ENCODE measurements around the gene L1CAM. TPM values are rescaled to one million over a fixed set of nuclear protein-coding genes. Genes with fewer than 3 reads are reported as not detected.

Gene L1CAM
- total RNA-seq, 1 experiment from 2014 or later: 0.64 TPM

DNA sequence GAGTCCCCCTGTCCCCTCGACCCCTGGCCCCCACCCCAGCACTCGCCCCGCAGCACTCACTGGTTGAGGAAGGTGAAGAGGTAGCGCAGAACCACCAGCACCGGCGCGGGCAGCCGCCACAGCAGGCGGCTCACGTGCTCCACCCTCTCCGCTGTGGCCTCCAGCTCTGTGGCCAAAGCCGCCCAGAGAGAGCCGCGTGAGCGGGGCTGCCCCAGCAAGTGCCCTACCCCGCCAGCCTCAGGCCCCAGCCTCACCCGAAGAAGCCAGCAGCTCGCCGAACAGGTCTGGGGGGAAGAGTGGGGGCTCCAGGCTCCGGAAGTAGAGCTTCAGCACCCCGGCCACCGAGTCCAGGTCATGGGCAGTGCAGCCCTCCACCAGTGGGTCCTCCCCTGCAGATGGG is 24.5 kb upstream of the L1CAM start:
- Histone ChIP-seq H3K4me3 (ENCODE audit: low read depth, low read length, poor library complexity, severe bottlenecking) (no peak overlapping the region), H3K27ac (ENCODE audit: low read depth, low read length, poor library complexity, severe bottlenecking) (no peak overlapping the region), H3K4me1 (ENCODE audit: insufficient read depth, low read length, poor library complexity, severe bottlenecking) (no peaks in the 10 kb centered on the region), H3K36me3 (ENCODE audit: insufficient read depth, low read length, poor library complexity, severe bottlenecking) (no peaks in the 10 kb centered on the region), H3K27me3 (replicated peaks; ENCODE audit: insufficient read depth, low read depth, low read length, poor library complexity) (no peaks in the 10 kb centered on the region), H3K9me3 (ENCODE audit: low read depth, low read length, poor library complexity, severe bottlenecking) (no peaks in the 10 kb centered on the region)
- intact Hi-C loops (cut with micrococcal nuclease; ENCODE audit: unreplicated experiment): no loop called here
- no peak for DNase-seq (ENCODE audit: low spot score)
- POLR2A ChIA-PET (ENCODE audit: low non-redundant PET): no interaction called here
- no TSS peak for BruUV-seq (replicated peaks)
- TF ChIP-seq, protein P1, sequence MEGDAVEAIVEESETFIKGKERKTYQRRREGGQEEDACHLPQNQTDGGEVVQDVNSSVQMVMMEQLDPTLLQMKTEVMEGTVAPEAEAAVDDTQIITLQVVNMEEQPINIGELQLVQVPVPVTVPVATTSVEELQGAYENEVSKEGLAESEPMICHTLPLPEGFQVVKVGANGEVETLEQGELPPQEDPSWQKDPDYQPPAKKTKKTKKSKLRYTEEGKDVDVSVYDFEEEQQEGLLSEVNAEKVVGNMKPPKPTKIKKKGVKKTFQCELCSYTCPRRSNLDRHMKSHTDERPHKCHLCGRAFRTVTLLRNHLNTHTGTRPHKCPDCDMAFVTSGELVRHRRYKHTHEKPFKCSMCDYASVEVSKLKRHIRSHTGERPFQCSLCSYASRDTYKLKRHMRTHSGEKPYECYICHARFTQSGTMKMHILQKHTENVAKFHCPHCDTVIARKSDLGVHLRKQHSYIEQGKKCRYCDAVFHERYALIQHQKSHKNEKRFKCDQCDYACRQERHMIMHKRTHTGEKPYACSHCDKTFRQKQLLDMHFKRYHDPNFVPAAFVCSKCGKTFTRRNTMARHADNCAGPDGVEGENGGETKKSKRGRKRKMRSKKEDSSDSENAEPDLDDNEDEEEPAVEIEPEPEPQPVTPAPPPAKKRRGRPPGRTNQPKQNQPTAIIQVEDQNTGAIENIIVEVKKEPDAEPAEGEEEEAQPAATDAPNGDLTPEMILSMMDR (conservative IDR thresholded peaks at IDR 0.05; ENCODE audit: low read depth, low read length): no peak
- TF ChIP-seq EZH2 (IDR thresholded peaks at IDR 0.05; ENCODE audit: borderline replicate concordance, low read depth, low read length, poor library complexity, severe bottlenecking): no peak
- CTCF ChIA-PET: no interaction called here

DNA sequence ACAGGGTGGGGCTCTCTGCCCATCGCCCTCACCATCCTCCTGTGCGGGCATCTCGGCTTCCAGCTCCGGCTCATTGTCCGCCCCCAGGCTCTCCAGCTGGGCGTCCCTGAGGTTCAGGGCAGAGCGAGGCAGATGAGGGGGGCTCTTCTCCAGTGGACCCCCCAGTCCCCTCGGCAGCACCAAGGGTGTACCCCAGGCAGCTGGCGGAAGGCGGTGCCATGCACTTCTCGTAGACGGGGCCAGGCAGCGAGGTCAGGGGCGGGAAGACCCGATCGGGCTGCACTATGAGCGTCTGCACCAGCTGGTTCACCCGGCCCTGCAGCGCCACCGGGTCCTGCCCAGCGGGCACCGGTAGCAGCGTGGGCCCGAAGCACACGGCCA is 24.0 kb upstream of the L1CAM start:
- H3K27ac ChIP-seq (ENCODE audit: low read depth, low read length, poor library complexity, severe bottlenecking): no peak overlapping the region

DNA sequence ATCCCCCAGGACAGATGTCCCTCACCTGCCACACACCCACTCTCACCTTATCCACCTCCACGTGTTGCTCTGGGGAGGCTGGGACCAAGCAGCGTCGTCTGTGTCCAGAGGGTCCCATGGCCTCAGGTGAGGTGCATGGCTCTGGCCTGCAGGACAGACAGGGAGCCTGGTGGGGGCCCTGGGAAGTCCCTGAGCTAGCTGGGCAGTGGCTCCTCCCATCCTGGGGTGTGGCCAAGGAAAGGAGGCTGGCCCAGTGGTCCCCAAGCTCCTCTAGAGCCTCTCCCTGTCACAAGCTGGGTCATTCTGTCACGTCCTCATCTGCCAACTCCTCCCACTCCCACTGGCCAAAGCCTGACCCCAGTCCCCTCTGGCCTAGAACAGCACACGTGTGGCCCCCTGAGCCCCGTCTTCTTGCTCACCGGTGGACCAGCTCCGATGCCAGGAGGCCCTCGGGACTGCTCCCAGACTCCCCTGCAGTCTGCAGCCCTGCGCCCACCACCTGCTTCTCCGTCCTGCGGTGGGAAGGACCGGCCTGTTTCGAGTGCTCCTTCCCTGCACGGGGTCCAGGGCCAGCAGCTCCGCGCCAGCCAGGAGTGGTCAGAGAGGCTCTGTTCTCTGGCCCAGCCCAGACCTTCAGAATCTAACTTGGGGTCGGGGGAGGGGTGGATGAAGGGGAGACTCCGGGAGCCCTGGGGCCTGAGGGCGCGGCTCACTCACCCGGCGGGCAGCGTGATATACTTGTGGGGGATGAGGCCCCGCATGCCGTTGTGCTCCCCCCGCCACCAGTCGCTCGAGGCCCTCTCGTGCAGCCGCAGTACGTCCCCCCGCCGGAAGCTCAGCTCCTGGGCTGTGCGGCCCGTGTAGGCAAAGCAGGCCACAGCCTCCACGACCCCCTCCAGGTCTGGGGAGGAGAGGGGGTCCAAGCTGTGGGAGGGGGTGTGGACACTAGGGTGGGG is 23.3 kb upstream of the L1CAM start:
- ChIA-PET POLR2A (ENCODE audit: low non-redundant PET) (interaction anchor here (0.7 kb wide), 1 partner anchor 22 kb away, joined by 7 read pairs; no protein-coding TSS in a partner anchor), CTCF (interaction anchor here (0.6 kb wide), 1 partner anchor 105 kb away, joined by 5 read pairs; no protein-coding TSS in a partner anchor)
- Histone ChIP-seq H3K4me3 (ENCODE audit: low read depth, low read length, poor library complexity, severe bottlenecking) (no peak overlapping the region), H3K36me3 (ENCODE audit: insufficient read depth, low read length, poor library complexity, severe bottlenecking) (no peaks in the 10 kb centered on the region), H3K9me3 (ENCODE audit: low read depth, low read length, poor library complexity, severe bottlenecking) (no peaks in the 10 kb centered on the region), H3K4me1 (ENCODE audit: insufficient read depth, low read length, poor library complexity, severe bottlenecking) (no peaks in the 10 kb centered on the region), H3K27me3 (replicated peaks; ENCODE audit: insufficient read depth, low read depth, low read length, poor library complexity) (no peaks in the 10 kb centered on the region), H3K27ac (ENCODE audit: low read depth, low read length, poor library complexity, severe bottlenecking) (no peak overlapping the region)
- DNase-seq (ENCODE audit: low spot score): no peak
- intact Hi-C loops (cut with micrococcal nuclease; ENCODE audit: unreplicated experiment): no loop called here
- TF ChIP-seq, protein P1 (conservative IDR thresholded peaks at IDR 0.05; ENCODE audit: low read depth, low read length): no peak
- no peak for TF ChIP-seq EZH2 (IDR thresholded peaks at IDR 0.05; ENCODE audit: borderline replicate concordance, low read depth, low read length, poor library complexity, severe bottlenecking)
- no TSS peak for BruUV-seq (replicated peaks)

More for the DNA sequence above, 24.0 kb upstream of the L1CAM start:
- Histone ChIP-seq H3K4me1 (ENCODE audit: insufficient read depth, low read length, poor library complexity, severe bottlenecking) (no peaks in the 10 kb centered on the region), H3K27me3 (replicated peaks; ENCODE audit: insufficient read depth, low read depth, low read length, poor library complexity) (no peaks in the 10 kb centered on the region), H3K4me3 (ENCODE audit: low read depth, low read length, poor library complexity, severe bottlenecking) (no peak overlapping the region), H3K36me3 (ENCODE audit: insufficient read depth, low read length, poor library complexity, severe bottlenecking) (no peaks in the 10 kb centered on the region), H3K9me3 (ENCODE audit: low read depth, low read length, poor library complexity, severe bottlenecking) (no peaks in the 10 kb centered on the region)
- intact Hi-C loops (cut with micrococcal nuclease; ENCODE audit: unreplicated experiment): no loop called here
- TF ChIP-seq, protein P1 (conservative IDR thresholded peaks at IDR 0.05; ENCODE audit: low read depth, low read length): no peak
- TF ChIP-seq EZH2 (IDR thresholded peaks at IDR 0.05; ENCODE audit: borderline replicate concordance, low read depth, low read length, poor library complexity, severe bottlenecking): no peak
- ChIA-PET POLR2A (ENCODE audit: low non-redundant PET) (no interaction called here), CTCF (no interaction called here)
- no TSS peak for BruUV-seq (replicated peaks)
- no peak for DNase-seq (ENCODE audit: low spot score)

All from A673 (cell line).